Measurements from ENCODE around the gene PASD1. TPM values are rescaled to one million over a fixed set of nuclear protein-coding genes. Genes with fewer than 3 reads are reported as not detected.

PASD1 gene
- total RNA-seq, 6 experiments from 2014 or later = not detected

DNA sequence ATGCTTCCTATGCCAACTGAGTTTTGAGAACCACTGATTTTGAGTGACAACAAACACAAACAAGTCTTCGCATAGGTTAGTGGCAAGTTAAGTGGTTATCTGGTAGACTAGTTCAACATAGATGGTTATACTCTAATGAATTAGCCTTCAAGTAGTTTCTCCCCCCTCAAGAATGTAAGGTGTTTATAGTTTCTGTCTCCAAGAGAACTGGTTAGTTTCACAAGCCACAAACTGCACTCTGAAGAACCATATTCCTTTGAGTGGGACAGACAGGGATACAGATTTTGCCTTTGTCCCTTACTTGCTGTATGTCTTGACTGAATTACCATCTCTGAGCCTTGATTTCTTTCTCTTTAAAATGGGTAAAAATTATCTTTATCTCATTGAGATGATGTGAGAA is 41.5 kb downstream of the PASD1 start:
- intact Hi-C loops (cut with DNase I) = no loop called here
- H3K27me3 ChIP-seq = no peaks in the 10 kb centered on the region
- no peak overlapping the region for H3K4me3 ChIP-seq
- H3K4me1 ChIP-seq = no peaks in the 10 kb centered on the region
- no peaks in the 10 kb centered on the region for H3K9me3 ChIP-seq
- TF ChIP-seq POLR2A (IDR thresholded peaks at IDR 0.05) (no peak), CTCF (IDR thresholded peaks at IDR 0.05) (no peak)
- ATAC-seq (no peak), DNase-seq (no peak)
- H3K36me3 ChIP-seq = no peaks in the 10 kb centered on the region
- no peak overlapping the region for H3K27ac ChIP-seq
- 27% methylated on average over 1 of the region's 1 CpG for WGBS (ENCODE audit: insufficient coverage, low coverage, low lambda C conversion rate, missing lambda C conversion rate)

GRCh38 chrX:151609222-151609621 is 45.7 kb downstream of the PASD1 start:
- Histone ChIP-seq H3K27ac (no peak overlapping the region), H3K9me3 (no peaks in the 10 kb centered on the region), H3K36me3 (no peaks in the 10 kb centered on the region), H3K4me1 (no peaks in the 10 kb centered on the region), H3K27me3 (no peaks in the 10 kb centered on the region), H3K4me3 (no peak overlapping the region)
- WGBS (ENCODE audit: insufficient coverage, low coverage, low lambda C conversion rate, missing lambda C conversion rate) = 44% methylated on average over 5 of the region's 5 CpGs
- no peak for DNase-seq
- TF ChIP-seq CTCF (IDR thresholded peaks at IDR 0.05) = no peak
- no peak for TF ChIP-seq POLR2A (IDR thresholded peaks at IDR 0.05)
- ATAC-seq = no peak
- intact Hi-C loops (cut with DNase I) = no loop called here

GRCh38 chrX:151621422-151621821 is 57.9 kb downstream of the PASD1 start:
- TF ChIP-seq CTCF (IDR thresholded peaks at IDR 0.05) = no peak
- TF ChIP-seq POLR2A (IDR thresholded peaks at IDR 0.05) = no peak
- H3K36me3 ChIP-seq = no peaks in the 10 kb centered on the region
- 41% methylated on average over 3 of the region's 3 CpGs for WGBS (ENCODE audit: insufficient coverage, low coverage, low lambda C conversion rate, missing lambda C conversion rate)
- H3K4me3 ChIP-seq = no peak overlapping the region
- intact Hi-C loops (cut with DNase I) = no loop called here
- H3K9me3 ChIP-seq = no peaks in the 10 kb centered on the region
- ATAC-seq (no peak), DNase-seq (no peak)
- H3K4me1 ChIP-seq = no peaks in the 10 kb centered on the region
- H3K27ac ChIP-seq = no peak overlapping the region
- H3K27me3 ChIP-seq = no peaks in the 10 kb centered on the region

- no peak for ATAC-seq
- H3K4me3 ChIP-seq = no peak overlapping the region
- 23% methylated on average over 2 of the region's 2 CpGs for WGBS (ENCODE audit: insufficient coverage, low coverage, low lambda C conversion rate, missing lambda C conversion rate)
Measured at GRCh38 chrX:151624677-151625076, 61.2 kb downstream of the PASD1 start.

More at GRCh38 chrX:151624677-151625076, 61.2 kb downstream of the PASD1 start:
- Histone ChIP-seq H3K36me3 (no peaks in the 10 kb centered on the region), H3K9me3 (no peaks in the 10 kb centered on the region), H3K4me1 (no peaks in the 10 kb centered on the region), H3K27me3 (no peaks in the 10 kb centered on the region), H3K27ac (no peak overlapping the region)
- no peak for DNase-seq
- intact Hi-C loops (cut with DNase I) = no loop called here
- TF ChIP-seq CTCF (IDR thresholded peaks at IDR 0.05) = no peak
- no peak for TF ChIP-seq POLR2A (IDR thresholded peaks at IDR 0.05)
